Mucosa of descending colon (tissue), 3 donors: ENCODE results near the gene C6orf62. TPM values are rescaled to one million over a fixed set of nuclear protein-coding genes. Genes with fewer than 3 reads are reported as not detected.

Source experiments
- ATAC-seq: fragments of 200-7000 bp; cut with Tn5 transposase; one replicate; pipeline ENCODE4 v1.9.1; 2020; ENCODE audit warnings: mild to moderate bottlenecking, moderate library complexity
- DNase-seq, 3 donors: peaks; one replicate each; pipeline ENCODE4 v3.0.0-alpha.2; 2020
- H3K36me3 ChIP-seq: fragments of 200-600 bp; one replicate; pipeline ENCODE4 v1.8.0; 2021; ENCODE audit warnings: low read depth, mild to moderate bottlenecking
- H3K4me1 ChIP-seq: fragments of 200-600 bp; one replicate; pipeline ENCODE4 v1.8.0; 2021; ENCODE audit warnings: low read depth, mild to moderate bottlenecking
- H3K4me3 ChIP-seq: fragments of 200-600 bp; one replicate; pipeline ENCODE4 v1.8.0; 2021; ENCODE audit warnings: mild to moderate bottlenecking
- H3K9me3 ChIP-seq: fragments of 200-600 bp; one replicate; pipeline ENCODE4 v1.8.0; 2021; ENCODE audit warnings: mild to moderate bottlenecking
- intact Hi-C, 2 donors: fragments of 100-400 bp; cut with DNase I in 1 of 2; cut with micrococcal nuclease in 1 of 2; formaldehyde crosslinking; loops; one replicate each; pipeline versions ENCODE4 v1.11.0 to v1.11.1; 2022; cut with DNase I, micrococcal nuclease
- total RNA-seq, 3 donors: library from RNA; stranded (reverse); fragmentation: NEBNext Ultra II Directional in 2 of 3; extraction: Animal tissue kit (Norgen Biotek cat#: 25700) in 2 of 3; gene quantifications; one replicate each; pipeline versions ENCODE4 v1.2.1 to v1.2.4, GENCODE V29; 2021 to 2023
- TF ChIP-seq, protein P1 (sequence below): fragments of 200-600 bp; IDR thresholded peaks from one replicate; pipeline ENCODE4 v1.8.0; 2022; ENCODE audit warnings: antibody characterized with exemption, mild to moderate bottlenecking
- donor health status: DM: no; HTN: no; CAD: no; lungs with moderate emphysema.
- donor health status: DM: no; HTN: no; CAD: no.
- donor health status: DM: no; HTN: yes; CAD: no.

Gene C6orf62
- total RNA-seq, 3 donors from 2014 or later = 70.3 to 85.1 (median 85.1) TPM

DNA sequence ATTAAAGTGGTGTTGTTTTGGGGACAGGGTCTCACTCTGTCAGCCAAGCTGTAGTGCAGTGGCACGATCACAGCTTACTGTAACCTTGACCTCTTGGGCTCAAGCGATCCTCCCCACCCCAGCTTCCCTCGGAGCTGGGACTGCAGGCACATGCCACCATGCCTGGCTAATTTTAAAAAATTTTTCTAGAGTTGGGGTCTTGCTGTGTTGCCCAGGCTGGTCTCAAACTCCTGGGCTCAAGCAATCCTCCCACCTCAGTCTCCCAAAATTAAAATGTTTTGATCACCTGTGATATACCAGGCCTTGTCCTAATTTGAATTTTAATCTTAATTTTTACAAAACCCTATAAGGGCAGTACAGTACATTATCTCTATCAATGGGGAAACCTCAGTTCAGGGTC lies 26.5 kb downstream of the C6orf62 start:
- Histone ChIP-seq H3K4me3 (no peak overlapping the region), H3K36me3 (no peaks in the 10 kb centered on the region), H3K9me3 (no peaks in the 10 kb centered on the region), H3K4me1 (no peaks in the 10 kb centered on the region)
- TF ChIP-seq, protein P1, sequence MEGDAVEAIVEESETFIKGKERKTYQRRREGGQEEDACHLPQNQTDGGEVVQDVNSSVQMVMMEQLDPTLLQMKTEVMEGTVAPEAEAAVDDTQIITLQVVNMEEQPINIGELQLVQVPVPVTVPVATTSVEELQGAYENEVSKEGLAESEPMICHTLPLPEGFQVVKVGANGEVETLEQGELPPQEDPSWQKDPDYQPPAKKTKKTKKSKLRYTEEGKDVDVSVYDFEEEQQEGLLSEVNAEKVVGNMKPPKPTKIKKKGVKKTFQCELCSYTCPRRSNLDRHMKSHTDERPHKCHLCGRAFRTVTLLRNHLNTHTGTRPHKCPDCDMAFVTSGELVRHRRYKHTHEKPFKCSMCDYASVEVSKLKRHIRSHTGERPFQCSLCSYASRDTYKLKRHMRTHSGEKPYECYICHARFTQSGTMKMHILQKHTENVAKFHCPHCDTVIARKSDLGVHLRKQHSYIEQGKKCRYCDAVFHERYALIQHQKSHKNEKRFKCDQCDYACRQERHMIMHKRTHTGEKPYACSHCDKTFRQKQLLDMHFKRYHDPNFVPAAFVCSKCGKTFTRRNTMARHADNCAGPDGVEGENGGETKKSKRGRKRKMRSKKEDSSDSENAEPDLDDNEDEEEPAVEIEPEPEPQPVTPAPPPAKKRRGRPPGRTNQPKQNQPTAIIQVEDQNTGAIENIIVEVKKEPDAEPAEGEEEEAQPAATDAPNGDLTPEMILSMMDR = no peak
- no peak for ATAC-seq
- no peak for DNase-seq
- intact Hi-C loops = loop anchor here in 1 of 2 donors (10.0 kb wide), 1 partner anchor 108 kb away; no protein-coding TSS in a partner anchor

DNA sequence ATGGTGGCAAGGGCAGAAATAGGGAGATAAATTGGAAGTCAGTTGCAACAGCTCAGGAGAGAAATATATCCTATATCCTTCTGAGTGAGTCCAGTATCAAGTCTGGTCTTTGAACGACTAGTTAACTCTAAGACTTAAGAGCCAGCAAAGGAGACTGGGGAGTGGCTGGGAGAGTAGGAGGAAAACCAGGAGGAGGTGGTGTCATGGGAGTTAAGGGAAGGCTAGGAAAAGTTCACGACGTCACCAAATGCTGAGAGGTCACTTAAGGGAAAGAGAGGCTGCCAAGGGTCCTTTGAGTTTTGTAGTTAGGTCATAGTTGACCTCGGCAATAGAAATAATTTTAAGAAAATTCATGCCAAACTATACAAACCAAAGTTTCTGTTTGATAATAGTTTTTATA lies 27.0 kb downstream of the C6orf62 start:
- DNase-seq = no peak
- no peaks in the 10 kb centered on the region for H3K36me3 ChIP-seq
- no peak for ATAC-seq
- no peak overlapping the region for H3K4me3 ChIP-seq
- TF ChIP-seq, protein P1 = no peak
- intact Hi-C loops = loop anchor here in 1 of 2 donors (10.0 kb wide), 1 partner anchor 107 kb away; no protein-coding TSS in a partner anchor
- H3K4me1 ChIP-seq = no peaks in the 10 kb centered on the region
- no peaks in the 10 kb centered on the region for H3K9me3 ChIP-seq

DNA sequence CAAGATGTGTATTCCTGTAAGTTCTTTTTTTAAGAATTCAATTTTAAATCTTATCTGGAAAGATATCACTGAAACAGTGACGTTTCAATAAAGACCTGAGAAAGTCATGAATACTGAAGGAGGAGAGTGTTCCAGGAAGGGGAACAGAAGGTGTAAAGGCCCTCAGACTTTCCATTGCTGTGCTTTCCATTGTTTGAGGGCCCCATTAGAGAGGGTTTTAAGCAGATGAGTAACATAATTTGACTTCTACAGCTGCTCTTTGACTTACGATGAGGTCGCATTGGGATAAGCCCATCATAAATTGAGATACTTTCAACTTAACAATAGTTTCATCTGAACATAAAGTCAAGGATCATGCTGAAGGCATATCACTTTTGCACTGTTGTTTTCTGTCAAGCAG lies 27.4 kb downstream of the C6orf62 start:
- TF ChIP-seq, protein P1 = no peak

DNA sequence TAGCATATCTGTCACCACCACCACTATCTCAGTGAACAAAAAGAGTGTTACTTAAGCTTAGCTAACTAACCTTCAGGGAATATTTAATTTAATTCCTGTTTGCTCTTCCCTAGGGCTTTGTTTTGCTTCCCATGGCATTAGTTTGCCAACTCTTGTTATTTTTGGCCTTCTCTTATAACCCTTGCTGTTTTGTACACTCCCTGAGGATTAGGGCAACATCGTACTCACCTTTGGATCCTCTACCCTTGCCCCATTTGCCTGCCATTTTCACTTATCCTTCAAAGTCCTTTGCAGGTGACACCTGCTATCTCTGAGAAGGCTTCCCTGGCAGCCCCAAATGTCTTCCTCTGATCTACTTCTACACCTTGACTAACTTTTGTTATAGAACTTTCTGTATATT lies 28.4 kb downstream of the C6orf62 start:
- ATAC-seq = no peak
- H3K9me3 ChIP-seq = no peaks in the 10 kb centered on the region
- H3K36me3 ChIP-seq = no peaks in the 10 kb centered on the region
- no peaks in the 10 kb centered on the region for H3K4me1 ChIP-seq
- intact Hi-C loops = loop anchor here in 1 of 2 donors (10.0 kb wide), 1 partner anchor 106 kb away; no protein-coding TSS in a partner anchor
- H3K4me3 ChIP-seq = no peak overlapping the region
- DNase-seq = no peak
- TF ChIP-seq, protein P1 = no peak

More for the DNA sequence above, 27.4 kb downstream of the C6orf62 start:
- no peak for ATAC-seq
- Histone ChIP-seq H3K4me1 (no peaks in the 10 kb centered on the region), H3K4me3 (no peak overlapping the region), H3K36me3 (no peaks in the 10 kb centered on the region), H3K9me3 (no peaks in the 10 kb centered on the region)
- no peak for DNase-seq
- intact Hi-C loops = loop anchor here in 1 of 2 donors (10.0 kb wide), 1 partner anchor 107 kb away; no protein-coding TSS in a partner anchor

DNA sequence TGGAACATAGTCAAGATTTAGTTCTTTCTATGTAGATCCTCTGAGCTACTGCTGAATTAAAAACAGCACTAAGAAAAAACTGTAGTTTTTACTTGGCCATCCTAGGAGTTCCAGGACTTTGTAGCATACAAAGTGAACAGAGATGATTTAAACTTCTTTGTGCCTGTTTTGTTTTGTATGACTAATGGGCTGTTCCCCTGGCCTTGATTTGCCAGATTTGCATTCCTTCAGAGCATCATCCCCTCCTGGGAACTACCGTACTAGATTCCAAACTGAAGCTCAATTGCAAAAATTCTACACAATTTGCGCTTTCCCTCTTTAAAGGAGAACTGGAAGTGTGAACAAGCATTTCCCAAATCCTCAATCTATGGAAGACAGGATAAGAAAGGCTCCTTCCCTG lies 29.0 kb downstream of the C6orf62 start:
- TF ChIP-seq, protein P1 = no peak
- intact Hi-C loops = loop anchor here in 1 of 2 donors (10.0 kb wide), 1 partner anchor 105 kb away; no protein-coding TSS in a partner anchor
- Histone ChIP-seq H3K4me1 (no peaks in the 10 kb centered on the region), H3K36me3 (no peaks in the 10 kb centered on the region), H3K4me3 (no peak overlapping the region), H3K9me3 (no peaks in the 10 kb centered on the region)
- no peak for DNase-seq
- no peak for ATAC-seq

DNA sequence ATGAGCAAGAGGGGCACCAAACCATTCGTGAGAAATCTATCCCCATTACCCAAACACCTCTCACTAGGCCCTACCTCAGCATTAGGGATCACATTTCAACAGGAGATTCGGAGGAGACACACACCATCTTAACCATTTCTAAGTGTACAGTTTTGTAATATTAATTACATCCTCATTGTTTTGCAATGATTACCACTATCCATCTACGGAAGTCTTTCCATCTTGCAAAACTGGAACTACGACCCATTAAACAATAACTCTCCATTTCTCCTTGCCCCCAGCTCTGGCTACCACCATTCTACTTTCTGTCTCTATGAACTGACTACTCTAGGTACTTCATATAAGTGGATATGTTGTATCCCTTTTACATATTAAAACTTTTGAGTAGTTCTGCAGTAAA lies 32.0 kb downstream of the C6orf62 start:
- TF ChIP-seq, protein P1 = no peak
- intact Hi-C loops = no loop called here

More for the DNA sequence above, 32.0 kb downstream of the C6orf62 start:
- no peaks in the 10 kb centered on the region for H3K36me3 ChIP-seq
- H3K4me1 ChIP-seq = no peaks in the 10 kb centered on the region
- ATAC-seq = no peak
- no peak for DNase-seq
- no peak overlapping the region for H3K4me3 ChIP-seq
- no peaks in the 10 kb centered on the region for H3K9me3 ChIP-seq
